Measurements from ENCODE around the gene CARHSP1. TPM values are rescaled to one million over a fixed set of nuclear protein-coding genes. Genes with fewer than 3 reads are reported as not detected.

Gene CARHSP1
- total RNA-seq, 1 donor from 2014 or later, result 151 TPM

- H3K27me3 ChIP-seq, result no peaks in the 10 kb centered on the region
- TF ChIP-seq, protein P1, sequence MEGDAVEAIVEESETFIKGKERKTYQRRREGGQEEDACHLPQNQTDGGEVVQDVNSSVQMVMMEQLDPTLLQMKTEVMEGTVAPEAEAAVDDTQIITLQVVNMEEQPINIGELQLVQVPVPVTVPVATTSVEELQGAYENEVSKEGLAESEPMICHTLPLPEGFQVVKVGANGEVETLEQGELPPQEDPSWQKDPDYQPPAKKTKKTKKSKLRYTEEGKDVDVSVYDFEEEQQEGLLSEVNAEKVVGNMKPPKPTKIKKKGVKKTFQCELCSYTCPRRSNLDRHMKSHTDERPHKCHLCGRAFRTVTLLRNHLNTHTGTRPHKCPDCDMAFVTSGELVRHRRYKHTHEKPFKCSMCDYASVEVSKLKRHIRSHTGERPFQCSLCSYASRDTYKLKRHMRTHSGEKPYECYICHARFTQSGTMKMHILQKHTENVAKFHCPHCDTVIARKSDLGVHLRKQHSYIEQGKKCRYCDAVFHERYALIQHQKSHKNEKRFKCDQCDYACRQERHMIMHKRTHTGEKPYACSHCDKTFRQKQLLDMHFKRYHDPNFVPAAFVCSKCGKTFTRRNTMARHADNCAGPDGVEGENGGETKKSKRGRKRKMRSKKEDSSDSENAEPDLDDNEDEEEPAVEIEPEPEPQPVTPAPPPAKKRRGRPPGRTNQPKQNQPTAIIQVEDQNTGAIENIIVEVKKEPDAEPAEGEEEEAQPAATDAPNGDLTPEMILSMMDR (IDR thresholded peaks at IDR 0.05), result no peak
- H3K4me1 ChIP-seq, result peaks cover 0 to 6% of the 10 kb centered on the region in 2 donors
- no peak overlapping the region for H3K27ac ChIP-seq
- no peak for DNase-seq (ENCODE audit: low spot score in 2 of 2)
- intact Hi-C loops (cut with DNase I), result no loop called here
- H3K36me3 ChIP-seq, result peaks cover 51 to 70% of the 10 kb centered on the region in 2 donors
- H3K9me3 ChIP-seq, result no peaks in the 10 kb centered on the region
- no peak overlapping the region for H3K4me3 ChIP-seq
Measured at GRCh38 chr16:8853150-8853549, 15.7 kb downstream of the CARHSP1 start.

GRCh38 chr16:8852534-8852933 is 16.3 kb downstream of the CARHSP1 start:
- TF ChIP-seq, protein P1 (IDR thresholded peaks at IDR 0.05), result no peak
- no peak overlapping the region for H3K27ac ChIP-seq
- peaks cover 0 to 6% of the 10 kb centered on the region in 2 donors for H3K4me1 ChIP-seq
- peaks cover 48 to 72% of the 10 kb centered on the region in 2 donors for H3K36me3 ChIP-seq
- H3K9me3 ChIP-seq, result no peaks in the 10 kb centered on the region
- no peaks in the 10 kb centered on the region for H3K27me3 ChIP-seq
- DNase-seq (ENCODE audit: low spot score in 2 of 2), result peak in 1 of 2 donors; percentile 44
- no peak overlapping the region for H3K4me3 ChIP-seq
- intact Hi-C loops (cut with DNase I), result no loop called here

- Histone ChIP-seq H3K36me3 (peaks cover 47 to 73% of the 10 kb centered on the region in 2 donors), H3K4me1 (peaks cover 0 to 6% of the 10 kb centered on the region in 2 donors), H3K27me3 (no peaks in the 10 kb centered on the region), H3K4me3 (no peak overlapping the region), H3K9me3 (no peaks in the 10 kb centered on the region), H3K27ac (no peak overlapping the region)
- TF ChIP-seq, protein P1 (IDR thresholded peaks at IDR 0.05), result no peak
- peak in 1 of 2 donors; percentile 52 for DNase-seq (ENCODE audit: low spot score in 2 of 2)
- intact Hi-C loops (cut with DNase I), result no loop called here
Measured at GRCh38 chr16:8851761-8852403, 16.9 kb downstream of the CARHSP1 start.

GRCh38 chr16:8850279-8850885 is 18.4 kb downstream of the CARHSP1 start:
- intact Hi-C loops (cut with DNase I), result no loop called here
- TF ChIP-seq, protein P1 (IDR thresholded peaks at IDR 0.05), result no peak
- Histone ChIP-seq H3K9me3 (no peaks in the 10 kb centered on the region), H3K4me1 (peaks cover 0 to 6% of the 10 kb centered on the region in 2 donors), H3K27ac (peak overlapping the region; percentile 36 to 37), H3K36me3 (peaks cover 34 to 60% of the 10 kb centered on the region in 2 donors), H3K27me3 (no peaks in the 10 kb centered on the region), H3K4me3 (no peak overlapping the region)
- DNase-seq (ENCODE audit: low spot score in 2 of 2), result peak in 1 of 2 donors; percentile 82

DNA sequence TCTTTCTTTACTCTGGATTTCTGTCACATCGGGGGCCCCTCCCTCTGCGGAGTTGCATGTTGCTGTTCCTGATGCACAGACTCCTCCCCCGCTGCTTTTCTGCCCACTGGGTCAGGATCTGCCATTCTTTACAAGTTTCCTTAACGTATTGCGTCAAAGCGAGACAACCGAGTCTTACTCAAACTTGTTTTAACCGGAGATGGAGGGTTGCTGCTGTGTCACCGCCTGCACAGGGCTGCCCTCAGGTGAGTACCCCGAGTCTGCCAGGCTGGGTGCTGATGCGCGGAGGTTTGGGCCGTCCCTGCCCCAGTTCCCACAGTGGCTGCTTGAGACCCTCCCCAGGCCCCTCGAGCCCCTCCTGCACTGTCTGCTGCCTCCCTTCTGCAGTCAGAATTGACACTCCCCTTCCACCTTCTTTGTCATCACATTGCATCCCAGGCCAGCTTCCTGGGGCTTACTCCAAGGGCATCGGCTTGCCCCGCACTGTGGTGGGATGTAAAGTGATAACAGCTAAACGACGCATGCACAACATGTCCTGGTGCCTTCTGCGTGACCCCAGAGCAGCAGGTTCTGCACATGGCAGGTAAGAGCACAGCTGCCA is 19.3 kb downstream of the CARHSP1 start:
- intact Hi-C loops (cut with DNase I), result no loop called here
- peaks cover 0 to 6% of the 10 kb centered on the region in 2 donors for H3K4me1 ChIP-seq
- no peaks in the 10 kb centered on the region for H3K9me3 ChIP-seq
- H3K36me3 ChIP-seq, result peaks cover 25 to 52% of the 10 kb centered on the region in 2 donors
- peak overlapping the region; percentile 36 to 37 for H3K27ac ChIP-seq
- TF ChIP-seq, protein P1 (IDR thresholded peaks at IDR 0.05), result no peak
- DNase-seq (ENCODE audit: low spot score in 2 of 2), result no peak
- H3K27me3 ChIP-seq, result no peaks in the 10 kb centered on the region
- no peak overlapping the region for H3K4me3 ChIP-seq

All from ascending aorta (tissue), 2 donors.